GM12875 (cell line): ENCODE data around the gene IL1RAPL2.

Experiments
- H3K4me3 ChIP-seq: one replicate; pipeline ENCODE4 v1.5.1; 2011; ENCODE audit warnings: low read depth, low read length, control low read depth
- CTCF ChIP-seq: IDR thresholded peaks from 2 replicates; pipeline ENCODE4 v1.5.1; 2011; ENCODE audit warnings: low read depth, mild to moderate bottlenecking, control low read depth, inconsistent platforms, low read length, moderate library complexity, borderline replicate concordance; ENCODE audit not compliant: insufficient read depth

The IL1RAPL2 gene

GRCh38 chrX:105328773-105329172 is 762.8 kb downstream of the IL1RAPL2 start:
- no peak for TF ChIP-seq CTCF
- H3K4me3 ChIP-seq, result no peak overlapping the region

- H3K4me3 ChIP-seq, result no peak overlapping the region
- no peak for TF ChIP-seq CTCF
These were observed 765.2 kb downstream of the IL1RAPL2 start for GRCh38 chrX:105331244-105331643.

- TF ChIP-seq CTCF, result no peak
- H3K4me3 ChIP-seq, result no peak overlapping the region
These were observed 781.4 kb downstream of the IL1RAPL2 start for GRCh38 chrX:105347373-105347772.

GRCh38 chrX:105349476-105349875 is 783.5 kb downstream of the IL1RAPL2 start:
- TF ChIP-seq CTCF, result no peak
- H3K4me3 ChIP-seq, result no peak overlapping the region

GRCh38 chrX:105375816-105376215 is 809.8 kb downstream of the IL1RAPL2 start:
- TF ChIP-seq CTCF, result no peak
- no peak overlapping the region for H3K4me3 ChIP-seq

- H3K4me3 ChIP-seq, result no peak overlapping the region
- TF ChIP-seq CTCF, result no peak
These were observed 858.7 kb downstream of the IL1RAPL2 start for GRCh38 chrX:105424729-105425128.

GRCh38 chrX:105451401-105451800 is 885.4 kb downstream of the IL1RAPL2 start:
- TF ChIP-seq CTCF, result no peak
- H3K4me3 ChIP-seq, result no peak overlapping the region
